ENCODE data around the gene PTPA. TPM values are rescaled to one million over a fixed set of nuclear protein-coding genes. Genes with fewer than 3 reads are reported as not detected.

Gene PTPA
- polyA plus RNA-seq, 3 donors: 118 to 133 (median 129) TPM

DNA sequence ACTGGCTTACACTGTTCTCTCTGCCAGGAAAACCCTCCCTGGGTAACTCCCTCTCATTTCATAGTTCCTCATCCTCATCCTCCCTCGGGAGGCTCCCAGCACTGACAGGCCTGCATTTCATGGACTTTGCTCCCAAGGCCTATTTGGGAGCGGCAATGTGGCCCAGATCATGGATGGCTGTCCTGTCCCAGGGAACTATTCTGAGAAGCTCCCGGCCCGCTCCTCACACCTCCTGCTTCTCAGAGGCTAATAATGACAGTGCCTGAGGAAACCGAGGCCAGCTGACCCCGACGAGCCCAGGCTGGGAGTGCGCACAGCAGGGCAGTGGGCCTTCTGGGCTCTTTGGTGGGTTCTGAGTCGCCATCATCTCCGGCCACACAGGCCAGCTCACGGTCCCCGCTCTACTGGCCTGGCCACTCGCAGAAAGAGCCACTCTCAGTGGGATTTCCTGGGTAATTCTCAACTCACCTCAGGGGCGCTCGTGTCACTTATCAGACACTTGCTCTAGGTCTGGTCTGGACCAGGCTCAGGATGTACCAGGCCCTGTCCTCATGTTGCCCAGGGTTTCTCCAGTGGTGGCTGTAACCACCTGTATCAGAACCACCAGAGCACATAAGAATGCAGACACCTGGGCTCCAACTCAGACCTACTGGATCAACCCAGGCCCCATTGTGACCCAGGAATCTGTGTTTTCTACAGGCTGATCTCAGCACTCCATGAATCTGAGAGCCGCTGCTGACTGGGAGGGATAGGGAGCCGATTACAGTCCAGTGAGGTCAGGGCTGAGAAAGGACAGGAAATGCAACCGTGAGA is 32.3 kb upstream of the PTPA start:
- DNase-seq: no peak

DNA sequence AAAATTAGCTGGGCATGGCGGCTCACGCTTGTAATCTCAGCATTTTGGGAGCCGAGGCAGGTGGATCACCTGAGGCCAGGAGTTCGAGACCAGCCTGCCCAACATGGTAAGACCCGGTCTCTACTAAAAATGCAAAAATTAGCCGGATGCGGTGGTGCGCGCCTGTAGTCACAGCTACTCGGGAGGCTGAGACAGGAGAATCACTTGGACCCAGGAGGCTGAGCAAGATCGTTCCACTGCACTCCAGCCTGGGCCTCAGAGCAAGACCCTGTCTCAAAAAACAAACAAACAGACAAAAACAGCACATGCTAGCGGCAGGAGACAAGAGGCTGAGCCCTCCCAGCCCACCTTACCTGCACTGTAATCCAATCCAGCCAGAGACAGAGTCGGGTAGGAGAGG is 31.4 kb upstream of the PTPA start:
- DNase-seq: no peak

DNA sequence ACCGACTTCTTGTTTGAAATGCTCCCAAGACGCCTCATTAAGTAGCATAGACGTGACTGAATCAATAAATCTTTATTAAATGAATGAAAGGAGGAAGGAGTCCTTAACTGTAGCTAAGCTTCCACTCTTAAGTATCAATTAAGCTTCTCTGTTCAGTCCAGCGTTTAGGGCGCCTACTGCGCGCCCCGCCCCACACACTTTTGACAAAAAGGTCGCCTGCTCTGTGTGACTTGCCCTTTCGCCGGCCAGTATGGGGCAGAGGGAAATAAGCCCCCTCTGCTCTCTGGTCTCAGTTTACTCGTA is 31.0 kb upstream of the PTPA start:
- no peak for DNase-seq

DNA sequence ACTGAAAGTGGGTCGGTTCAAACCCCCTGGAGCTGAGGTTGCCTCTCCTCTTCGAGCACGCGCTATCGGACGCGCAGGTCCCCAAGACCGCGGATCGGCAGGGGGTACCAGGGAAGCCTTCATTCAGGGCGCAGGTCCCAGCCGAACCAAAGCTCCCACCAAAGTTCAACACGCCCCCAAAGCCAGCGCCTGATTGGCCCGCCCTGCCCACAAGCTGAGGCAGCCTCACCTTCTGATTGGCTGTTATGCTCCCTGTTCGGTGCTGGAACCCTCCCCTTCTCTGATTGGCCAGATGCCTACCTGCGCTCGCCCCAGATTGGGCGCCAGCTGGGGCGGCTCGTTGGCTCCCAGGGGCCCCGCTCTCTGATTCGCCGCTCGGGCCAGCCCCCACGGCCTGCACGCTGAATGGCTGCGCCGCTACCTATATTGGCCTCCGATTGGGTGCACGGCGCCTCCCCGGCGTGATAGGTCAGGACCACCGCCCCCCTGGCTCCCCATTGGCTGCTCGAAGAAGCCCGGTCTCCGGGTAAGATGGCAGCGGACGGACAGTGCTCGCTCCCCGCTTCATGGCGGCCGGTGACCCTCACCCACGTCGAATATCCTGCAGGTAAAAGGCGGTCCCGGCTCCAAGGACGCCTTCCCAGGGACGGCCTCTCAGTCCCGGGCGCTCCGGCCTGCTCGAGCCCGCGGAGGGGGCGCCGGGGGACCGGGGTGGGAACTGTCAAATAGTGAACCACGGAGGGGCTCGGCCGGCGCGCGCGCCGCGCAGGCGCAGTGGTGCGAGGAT is 30.4 kb upstream of the PTPA start, which contains the start of gene DOLPP1:
Gene DOLPP1 (plus strand): TSS at position 511 of the 787 bp plus-strand sequence. CDS start 21 bp downstream, at position 532.
- peak; percentile 99 for DNase-seq

DNA sequence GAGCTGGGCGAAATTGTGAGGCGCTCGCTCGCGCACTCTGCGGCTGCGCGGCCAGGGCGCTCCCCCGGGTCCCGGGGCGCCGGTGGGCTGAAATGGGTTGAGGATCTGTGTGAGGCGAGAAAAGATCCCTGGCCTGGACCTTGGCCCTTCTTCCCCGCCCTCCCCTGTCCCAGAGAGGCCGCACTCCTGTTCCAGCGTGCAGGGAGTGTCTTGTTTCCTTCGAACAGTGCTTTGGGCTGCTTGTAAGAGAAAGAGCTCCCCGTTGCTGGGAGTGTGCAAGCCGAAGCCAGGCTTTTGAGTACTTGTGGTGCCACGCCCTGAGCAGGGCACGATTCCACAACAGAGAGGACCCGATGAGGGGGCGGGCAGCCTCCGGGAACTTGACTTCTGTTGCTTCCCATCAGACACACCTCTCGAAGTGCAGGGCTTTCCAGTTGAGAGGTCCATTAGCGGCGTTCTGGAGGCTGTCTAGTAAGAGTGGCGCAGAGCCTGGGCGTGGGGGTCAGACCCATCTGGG is 29.8 kb upstream of the PTPA start:
- no peak for DNase-seq

DNA sequence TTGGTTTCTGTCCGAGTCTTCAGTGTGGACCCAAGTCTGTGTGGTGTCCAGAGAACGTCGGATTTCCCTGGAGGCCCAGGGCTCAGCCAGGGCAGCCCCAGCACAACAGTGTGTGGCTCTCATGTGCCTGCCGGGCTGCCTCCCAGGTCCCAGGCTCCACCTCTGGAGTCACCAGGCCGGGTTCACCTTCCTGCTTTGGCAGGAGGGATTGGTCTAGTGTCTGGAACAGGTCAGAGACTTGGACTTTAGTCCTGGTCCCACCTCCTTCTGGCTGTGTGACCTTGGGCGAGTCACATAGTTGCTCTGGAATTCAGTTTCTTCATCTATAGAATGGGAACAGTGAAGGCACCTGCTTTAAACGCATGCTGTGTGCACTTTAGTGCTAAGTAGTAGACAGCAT is 27.1 kb upstream of the PTPA start:
- no peak for DNase-seq

DNA sequence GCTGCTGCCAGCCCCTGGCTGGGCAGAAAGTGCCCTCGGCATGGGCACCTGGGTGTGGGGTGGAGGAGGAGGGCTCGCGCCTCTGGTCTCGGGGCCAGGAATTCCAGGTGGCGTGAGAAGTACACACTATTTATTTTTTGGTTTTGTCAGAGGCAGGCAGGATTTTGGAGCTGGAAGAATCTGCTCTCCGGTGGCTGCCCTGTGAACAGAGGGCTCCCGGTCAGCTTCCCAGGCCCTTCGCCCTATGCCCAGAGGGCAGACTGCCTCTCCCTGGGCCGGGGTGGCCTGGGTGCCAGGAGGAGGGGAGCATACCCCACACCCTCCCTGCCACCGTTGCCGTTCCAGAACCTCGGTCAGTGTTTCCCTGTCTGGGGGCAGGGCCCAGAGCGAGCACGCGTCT is 22.0 kb upstream of the PTPA start:
- DNase-seq: no peak

DNA sequence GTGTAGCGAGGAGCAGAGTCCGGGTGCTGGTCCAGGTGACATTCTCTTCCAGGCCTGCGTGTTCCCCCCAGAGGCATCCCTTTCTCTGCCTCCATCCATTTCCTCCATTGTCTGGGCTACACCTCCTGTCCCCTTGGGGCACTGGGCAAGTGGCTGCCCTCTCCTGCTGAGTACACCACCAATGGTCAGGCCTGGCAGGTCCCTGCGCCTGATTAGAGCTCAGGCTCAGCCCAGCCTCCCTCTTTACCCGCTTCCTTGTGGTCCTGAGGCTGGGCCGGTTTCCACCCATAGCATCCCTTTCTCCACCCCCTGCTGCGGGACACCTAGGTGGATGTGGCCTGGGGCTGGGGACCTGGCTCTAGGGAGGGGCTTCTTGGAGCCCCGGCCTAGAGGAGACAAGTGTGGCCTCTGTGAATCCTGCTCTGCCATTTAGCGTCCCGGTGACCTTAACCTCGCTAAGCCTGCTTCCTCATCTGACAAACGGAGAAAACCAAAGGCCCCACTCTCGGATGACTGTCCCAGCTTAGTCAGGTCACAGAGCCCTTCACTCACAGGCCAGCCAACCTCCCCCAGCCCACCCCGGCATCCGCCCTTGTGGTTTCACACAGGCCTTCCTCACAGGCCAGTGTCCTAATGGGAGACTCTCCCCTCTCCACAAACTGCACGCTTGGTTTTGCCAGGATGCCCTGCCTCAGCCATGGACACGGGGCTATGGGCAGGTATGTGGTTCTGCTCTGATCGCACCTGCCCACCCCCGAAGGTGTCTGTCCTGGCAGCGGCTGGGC is 17.4 kb upstream of the PTPA start:
- no peak for DNase-seq

DNA sequence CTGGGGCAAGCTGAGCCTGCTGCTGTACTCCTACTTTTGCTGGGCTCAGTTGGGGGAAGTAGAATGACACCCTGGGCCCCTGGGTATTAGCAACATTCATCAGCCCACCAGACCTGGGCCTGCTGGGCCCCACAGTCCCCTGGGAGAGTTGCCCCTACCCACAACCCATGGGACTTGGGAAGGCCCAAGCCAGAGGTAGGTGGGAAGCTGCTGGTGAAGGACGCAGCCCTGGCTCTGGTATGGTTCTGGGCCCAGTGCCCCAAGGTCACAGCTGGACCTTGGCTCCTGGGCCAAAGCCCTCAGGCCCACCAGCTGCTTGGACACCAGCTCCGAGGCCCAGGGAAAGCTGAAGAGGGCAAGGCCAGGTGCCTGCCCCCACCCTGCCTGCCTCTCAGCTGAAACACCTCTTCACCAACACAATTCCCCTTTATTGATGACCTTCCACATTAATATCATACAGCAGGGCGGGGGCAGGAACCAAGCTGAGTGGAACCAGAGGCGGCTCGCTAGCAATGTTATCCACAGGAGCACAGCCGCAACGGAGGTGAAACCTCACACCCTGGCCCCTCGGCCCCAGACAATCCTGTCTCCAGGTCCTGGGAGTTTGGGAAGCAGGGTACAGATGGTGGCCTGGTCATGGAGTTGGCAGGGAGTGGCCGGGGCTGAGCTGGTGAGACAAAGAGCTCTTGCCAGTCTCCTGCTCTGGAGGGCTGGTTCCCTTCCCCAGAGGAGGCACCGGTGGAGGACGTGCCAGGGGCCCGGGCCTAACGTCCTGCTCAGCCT is 16.6 kb upstream of the PTPA start:
- no peak for DNase-seq

DNA sequence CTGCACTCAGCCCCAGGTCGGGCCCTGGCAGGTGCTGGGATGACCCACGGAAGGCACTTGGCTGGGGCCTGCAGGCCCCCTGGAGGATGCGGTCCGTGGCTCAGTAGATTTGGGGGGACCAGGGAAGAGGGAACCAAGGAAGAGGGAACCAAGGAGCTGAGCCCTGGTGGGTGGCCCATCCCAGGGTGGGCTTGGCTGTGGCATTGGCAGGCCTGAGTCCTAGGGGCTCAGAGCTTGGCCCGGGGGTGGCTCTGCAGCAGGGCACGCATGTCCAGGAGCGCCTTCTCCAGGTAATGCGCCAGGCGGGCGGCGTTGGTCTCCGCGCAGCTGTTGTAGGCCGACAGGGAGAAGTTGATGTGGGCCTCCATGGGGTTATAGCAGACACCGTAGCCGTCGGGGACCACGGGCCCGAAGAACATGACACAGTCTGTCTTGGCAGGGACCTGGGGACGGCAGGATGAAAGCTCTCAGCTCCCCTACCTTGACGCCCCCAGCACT is 16.0 kb upstream of the PTPA start:
- DNase-seq: no peak

DNA sequence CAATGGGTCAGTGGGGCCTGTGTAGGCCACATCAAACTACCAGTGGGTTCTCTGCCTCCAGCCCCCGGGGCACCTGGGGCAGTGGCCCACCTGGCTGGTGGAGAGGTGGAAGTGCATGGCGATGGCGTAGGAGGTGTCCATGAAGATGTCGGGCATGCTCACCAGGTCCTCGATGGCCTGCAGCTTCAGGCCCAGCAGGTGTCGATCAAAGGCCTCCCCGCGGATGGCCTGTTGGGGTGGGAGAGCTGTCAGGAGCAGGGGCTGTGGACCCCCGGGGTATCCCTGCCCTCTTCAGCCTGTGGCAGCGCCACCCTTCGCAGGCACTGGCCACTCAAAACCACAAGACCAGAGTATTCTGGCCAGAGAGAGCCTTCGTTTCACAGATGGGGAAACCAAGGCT is 15.3 kb upstream of the PTPA start:
- no peak for DNase-seq

DNA sequence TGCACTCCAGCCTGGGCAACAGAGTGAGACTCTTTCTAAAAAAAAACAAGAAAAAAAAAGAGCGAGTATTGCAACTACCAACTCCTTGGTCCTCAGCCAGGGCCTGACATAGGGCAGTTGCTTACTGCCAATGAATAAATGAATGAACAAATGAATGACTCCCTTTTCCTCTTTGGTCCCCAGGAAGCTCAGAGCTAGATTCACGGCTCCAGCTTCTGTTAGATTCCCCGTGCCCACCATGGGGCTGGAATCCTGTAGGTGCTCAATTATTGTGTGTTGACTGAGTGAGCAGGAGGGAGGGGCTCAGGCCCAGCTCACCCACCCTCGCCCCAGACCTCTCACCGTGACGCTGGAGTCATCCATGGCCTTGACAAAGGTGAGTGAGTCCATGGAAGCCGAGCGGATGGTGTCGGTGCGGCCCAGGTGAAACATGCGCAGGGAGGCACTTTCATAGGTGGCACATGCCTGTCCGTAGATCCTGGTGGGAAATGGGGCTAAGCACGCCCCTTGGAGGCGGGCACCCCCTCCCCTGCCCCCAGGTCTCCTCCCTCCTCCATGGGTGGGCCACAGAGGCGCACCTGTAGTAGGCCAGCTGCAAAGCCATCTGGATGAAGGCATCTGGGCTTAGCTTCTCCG is 13.4 kb upstream of the PTPA start:
- no peak for DNase-seq

DNA sequence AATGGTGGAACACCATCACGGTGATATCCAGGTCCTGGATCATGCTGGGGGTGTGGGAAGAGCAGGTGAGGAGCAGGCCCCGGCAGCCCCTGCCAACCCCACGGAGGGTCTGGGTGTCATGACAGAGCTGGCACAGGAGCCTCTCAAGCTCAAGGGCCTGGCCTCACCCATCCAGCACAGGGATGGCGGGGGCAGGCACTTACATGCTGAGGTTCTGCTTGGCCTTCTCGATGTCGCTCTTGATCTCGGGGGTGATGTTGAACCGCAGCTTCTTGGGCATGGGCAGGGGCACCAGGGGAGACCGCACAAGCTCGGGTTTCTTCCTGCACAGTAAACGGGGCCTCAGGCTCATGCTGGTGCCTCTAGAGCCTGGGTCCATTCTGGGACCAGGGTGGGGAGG is 12.9 kb upstream of the PTPA start:
- DNase-seq: no peak

DNA sequence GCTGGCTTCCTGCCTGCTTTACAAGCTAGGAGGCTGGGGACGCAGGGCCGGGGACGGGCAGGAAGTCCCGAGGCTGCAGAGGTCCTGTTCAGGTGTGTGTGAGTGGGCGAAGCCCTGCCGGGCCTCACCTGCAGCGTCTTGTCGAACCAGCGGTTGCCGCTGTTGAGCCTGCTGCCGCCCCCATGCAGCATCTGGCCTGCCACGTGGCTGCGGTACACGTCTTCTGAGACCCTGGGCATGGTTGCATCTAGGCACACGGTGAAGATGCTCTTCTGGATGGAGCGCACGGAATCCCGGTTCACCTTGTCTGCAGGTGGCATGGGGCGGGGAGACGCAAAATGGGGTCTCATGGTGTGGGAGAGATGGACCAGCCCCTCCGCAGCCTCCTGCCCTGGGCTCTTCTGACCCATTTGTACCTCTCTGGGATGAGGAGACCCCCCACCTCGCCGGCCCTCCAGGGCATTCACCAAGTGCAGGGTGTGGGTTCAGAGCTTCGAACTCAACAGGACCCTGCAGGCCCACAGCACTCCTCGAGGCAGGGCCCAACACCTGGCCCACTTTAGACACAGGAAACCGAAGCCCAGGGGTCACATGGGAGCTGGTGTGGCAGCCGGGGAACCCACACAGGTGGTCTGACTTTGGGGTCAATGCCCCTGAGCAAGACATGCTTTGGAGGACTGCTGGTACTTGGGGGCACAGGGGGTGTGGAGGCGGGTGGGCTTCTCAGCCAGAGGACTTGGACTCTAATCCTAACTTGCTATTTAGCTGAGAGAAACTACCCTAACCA is 10.6 kb upstream of the PTPA start:
- no peak for DNase-seq

DNA sequence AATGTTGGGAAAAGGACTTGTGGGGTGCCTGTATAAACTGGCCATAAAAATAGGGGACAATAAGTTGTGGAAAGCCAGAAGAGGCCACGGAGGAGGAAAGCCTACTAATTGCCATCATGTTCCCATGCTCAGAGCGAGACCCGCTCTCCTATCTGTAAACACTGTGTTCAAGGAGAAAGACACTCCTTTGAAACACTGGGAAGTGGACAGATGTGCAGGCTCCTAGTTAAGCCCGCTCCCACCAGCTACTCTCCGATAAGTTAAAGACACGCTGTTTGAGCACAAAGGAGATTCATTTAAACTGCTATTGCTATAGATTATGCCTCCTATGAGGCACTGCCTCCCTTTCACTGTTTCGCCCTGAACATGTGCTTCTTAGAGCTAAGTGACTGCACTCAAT is 9.9 kb upstream of the PTPA start:
- no peak for DNase-seq

DNA sequence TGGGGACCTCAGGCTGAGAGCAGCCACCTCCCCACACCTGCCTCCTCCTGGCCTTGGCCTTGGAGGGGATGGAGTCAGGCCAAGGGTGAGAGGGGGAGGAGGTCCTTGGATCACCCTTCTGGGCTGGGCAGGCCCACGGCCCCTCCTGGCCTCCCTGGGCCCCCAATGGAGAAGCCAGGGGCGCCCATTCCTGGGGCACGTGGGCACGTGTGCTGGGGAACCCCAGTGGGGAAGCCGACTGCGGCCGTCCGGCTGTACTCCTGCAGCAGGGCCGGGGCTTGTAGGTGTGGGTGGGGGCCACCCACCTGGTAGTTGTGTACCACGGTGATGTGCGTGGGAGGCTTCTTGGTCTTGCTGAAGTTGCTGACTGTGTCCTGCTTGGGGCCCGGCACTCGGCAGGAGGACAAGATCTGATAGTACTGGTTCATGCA is 9.1 kb upstream of the PTPA start:
- DNase-seq: no peak

DNA sequence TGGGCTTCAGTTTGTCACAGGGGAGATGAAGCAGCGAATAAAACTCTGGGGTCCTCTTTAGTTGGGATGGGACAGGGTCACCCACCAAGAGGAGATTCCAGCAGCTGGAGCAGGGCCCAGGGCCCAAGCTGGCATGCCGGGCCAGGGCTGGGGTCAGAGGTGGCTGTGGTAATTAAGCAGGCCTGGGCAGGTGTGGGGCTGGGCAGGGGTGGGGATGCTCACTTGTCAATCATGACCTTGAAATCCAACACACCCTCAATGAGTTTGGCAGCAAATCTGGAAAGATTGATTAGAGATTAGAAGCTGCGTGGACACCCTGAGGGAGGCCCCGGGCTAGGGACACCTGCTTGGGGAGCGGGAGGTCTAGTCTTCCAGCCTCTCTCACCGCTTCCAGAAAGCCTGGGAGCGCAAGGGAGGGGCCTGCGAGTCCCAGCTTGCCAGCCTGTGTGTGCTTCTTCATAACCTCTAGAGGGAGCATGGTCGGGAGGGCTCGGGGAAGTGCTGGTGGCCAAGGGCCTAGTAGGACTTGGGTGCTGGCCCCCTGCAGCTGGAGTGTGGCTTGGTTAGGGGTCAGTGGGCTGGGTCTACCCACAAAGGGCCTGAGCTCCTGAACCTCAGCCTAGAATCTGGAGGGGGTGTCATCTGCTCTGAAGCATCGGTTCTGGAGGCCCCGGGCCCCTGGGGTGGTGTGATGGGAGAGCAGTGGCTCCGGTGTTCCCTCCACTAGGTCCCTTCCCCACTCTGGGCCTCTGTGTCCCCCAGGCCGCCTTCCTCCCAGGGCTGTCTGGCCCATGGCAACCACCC is 8.2 kb upstream of the PTPA start:
- DNase-seq: no peak

DNA sequence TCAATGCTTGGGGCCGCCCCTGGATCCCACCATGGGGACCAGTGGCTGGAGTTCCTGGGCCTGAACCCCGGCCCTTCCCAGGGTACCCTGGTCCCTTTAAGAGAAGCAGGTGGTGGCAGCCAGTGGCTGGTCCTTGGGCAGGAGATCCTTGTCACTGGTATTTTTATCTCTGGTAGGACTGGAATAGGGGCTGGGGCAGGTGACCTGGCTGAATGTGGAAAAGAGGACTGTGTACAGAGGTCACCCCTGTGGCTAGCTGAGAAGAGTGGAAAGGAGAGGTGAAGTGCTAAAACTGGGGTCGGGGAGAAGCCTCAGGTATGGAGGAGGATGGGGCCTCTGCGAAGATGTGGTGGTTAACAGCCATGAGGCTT is 7.6 kb upstream of the PTPA start:
- no peak for DNase-seq

DNA sequence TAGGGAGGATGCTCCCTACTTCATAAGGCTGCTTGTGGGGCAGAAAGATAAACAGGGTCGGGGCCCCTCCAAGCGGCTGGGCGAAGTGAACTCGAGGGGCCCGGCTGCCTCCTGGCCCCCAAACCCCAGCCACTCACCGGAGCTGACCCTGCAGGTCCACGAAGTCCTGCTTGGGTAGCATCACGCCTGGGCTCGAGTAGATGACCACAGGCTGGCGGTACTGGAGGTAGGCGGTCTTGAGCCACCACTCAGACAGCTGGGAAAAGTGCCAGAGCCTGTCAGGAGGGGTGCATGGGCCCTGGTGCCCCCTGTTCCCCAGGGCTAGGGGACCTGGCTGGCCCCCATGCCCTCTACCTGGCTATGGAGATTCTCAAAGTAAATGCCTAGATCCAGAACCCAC is 7.2 kb upstream of the PTPA start:
- DNase-seq: no peak

Measured in renal pelvis (tissue), 4 donors.